Subcutaneous abdominal adipose tissue (tissue), 5 donors: ENCODE data around the gene ABLIM2.

Experiments
- H3K27ac ChIP-seq: one replicate; pipeline ENCODE4 v1.7.0; 2013; ENCODE audit warnings: low read depth, mild to moderate bottlenecking, inconsistent platforms, low read length, moderate library complexity
- H3K27me3 ChIP-seq, 5 donors: one replicate each; pipeline ENCODE4 v1.7.0; 2013; ENCODE audit warnings: low read length in 5 of 5, inconsistent platforms in 1 of 5; ENCODE audit not compliant: control insufficient read depth in 5 of 5, insufficient read depth in 4 of 5
- H3K36me3 ChIP-seq, 5 donors: one replicate each; pipeline ENCODE4 v1.7.0; 2013; ENCODE audit warnings: low read length in 5 of 5; ENCODE audit not compliant: control insufficient read depth in 5 of 5, insufficient read depth in 5 of 5
- H3K4me1 ChIP-seq, 5 donors: one replicate each; pipeline ENCODE4 v1.7.0; 2013; ENCODE audit warnings: low read length in 5 of 5, mild to moderate bottlenecking in 3 of 5, moderate library complexity in 1 of 5; ENCODE audit not compliant: control insufficient read depth in 5 of 5, insufficient read depth in 5 of 5
- H3K4me3 ChIP-seq, 5 donors: one replicate each; pipeline ENCODE4 v1.7.0; 2013; ENCODE audit warnings: low read length in 5 of 5, low read depth in 1 of 5
- H3K9ac ChIP-seq, 5 donors: one replicate each; pipeline ENCODE4 v1.7.0; 2013; ENCODE audit warnings: low read length in 5 of 5, mild to moderate bottlenecking in 4 of 5, moderate library complexity in 3 of 5
- H3K9me3 ChIP-seq, 5 donors: one replicate each; pipeline ENCODE4 v1.7.0; 2013; ENCODE audit warnings: low read length in 5 of 5; ENCODE audit not compliant: control insufficient read depth in 5 of 5
- donor health status: healthy.
- donor health status: healthy.
- donor health status: healthy.
- donor health status: healthy.
- donor health status: healthy.

The ABLIM2 gene

GRCh38 chr4:8044244-8044643 lies 114.4 kb downstream of the ABLIM2 start:
- Histone ChIP-seq H3K4me3 (no peak overlapping the region), H3K36me3 (peaks cover 0 to 2% (median 0%) of the 10 kb centered on the region in 5 donors), H3K27ac (no peak overlapping the region), H3K4me1 (peaks cover 0 to 10% (median 0%) of the 10 kb centered on the region in 5 donors), H3K9ac (no peak overlapping the region), H3K9me3 (no peaks in the 10 kb centered on the region), H3K27me3 (no peaks in the 10 kb centered on the region)

- Histone ChIP-seq H3K27ac (no peak overlapping the region), H3K4me1 (peaks cover 0 to 16% (median 0%) of the 10 kb centered on the region in 5 donors), H3K9ac (no peak overlapping the region), H3K36me3 (peaks cover 0 to 2% (median 0%) of the 10 kb centered on the region in 5 donors), H3K27me3 (peaks cover 0 to 3% (median 0%) of the 10 kb centered on the region in 5 donors), H3K9me3 (no peaks in the 10 kb centered on the region), H3K4me3 (no peak overlapping the region)
Observed at GRCh38 chr4:8043596-8043995, 115.0 kb downstream of the ABLIM2 start.

- Histone ChIP-seq H3K4me3 (no peak overlapping the region), H3K9ac (no peak overlapping the region), H3K27ac (no peak overlapping the region), H3K4me1 (peaks cover 0 to 19% (median 0%) of the 10 kb centered on the region in 5 donors), H3K36me3 (peaks cover 0 to 2% (median 0%) of the 10 kb centered on the region in 5 donors), H3K9me3 (no peaks in the 10 kb centered on the region), H3K27me3 (peaks cover 0 to 3% (median 0%) of the 10 kb centered on the region in 5 donors)
Observed at GRCh38 chr4:8041868-8042267, 116.7 kb downstream of the ABLIM2 start.

GRCh38 chr4:8041172-8041571 lies 117.4 kb downstream of the ABLIM2 start:
- no peak overlapping the region for H3K9ac ChIP-seq
- peaks cover 0 to 3% (median 0%) of the 10 kb centered on the region in 5 donors for H3K27me3 ChIP-seq
- peaks cover 0 to 19% (median 0%) of the 10 kb centered on the region in 5 donors for H3K4me1 ChIP-seq
- H3K9me3 ChIP-seq, result no peaks in the 10 kb centered on the region
- H3K36me3 ChIP-seq, result peaks cover 0 to 2% (median 0%) of the 10 kb centered on the region in 5 donors
- H3K27ac ChIP-seq, result no peak overlapping the region
- H3K4me3 ChIP-seq, result no peak overlapping the region

- peaks cover 0 to 3% (median 0%) of the 10 kb centered on the region in 5 donors for H3K27me3 ChIP-seq
- no peaks in the 10 kb centered on the region for H3K9me3 ChIP-seq
- no peak overlapping the region for H3K4me3 ChIP-seq
- H3K27ac ChIP-seq, result no peak overlapping the region
- peaks cover 0 to 23% (median 0%) of the 10 kb centered on the region in 5 donors for H3K4me1 ChIP-seq
- no peak overlapping the region for H3K9ac ChIP-seq
- H3K36me3 ChIP-seq, result peaks cover 0 to 2% (median 0%) of the 10 kb centered on the region in 5 donors
Observed at GRCh38 chr4:8040607-8041006, 118.0 kb downstream of the ABLIM2 start.

- H3K9ac ChIP-seq, result no peak overlapping the region
- H3K27me3 ChIP-seq, result peaks cover 0 to 3% (median 0%) of the 10 kb centered on the region in 5 donors
- H3K27ac ChIP-seq, result no peak overlapping the region
- peaks cover 0 to 2% (median 0%) of the 10 kb centered on the region in 5 donors for H3K36me3 ChIP-seq
- H3K4me1 ChIP-seq, result peaks cover 0 to 29% (median 0%) of the 10 kb centered on the region in 5 donors
- no peak overlapping the region for H3K4me3 ChIP-seq
- no peaks in the 10 kb centered on the region for H3K9me3 ChIP-seq
Observed at GRCh38 chr4:8039853-8040252, 118.8 kb downstream of the ABLIM2 start.

- Histone ChIP-seq H3K4me3 (peak overlapping the region in 1 of 5 donors; percentile 22), H3K9ac (no peak overlapping the region), H3K9me3 (no peaks in the 10 kb centered on the region), H3K27me3 (peaks cover 0 to 3% (median 0%) of the 10 kb centered on the region in 5 donors), H3K4me1 (peaks cover 0 to 29% (median 0%) of the 10 kb centered on the region in 5 donors), H3K36me3 (no peaks in the 10 kb centered on the region), H3K27ac (no peak overlapping the region)
Observed at GRCh38 chr4:8039290-8039689, 119.3 kb downstream of the ABLIM2 start.

GRCh38 chr4:8038719-8039251 lies 119.8 kb downstream of the ABLIM2 start:
- no peaks in the 10 kb centered on the region for H3K9me3 ChIP-seq
- no peak overlapping the region for H3K27ac ChIP-seq
- no peaks in the 10 kb centered on the region for H3K36me3 ChIP-seq
- no peak overlapping the region for H3K9ac ChIP-seq
- no peak overlapping the region for H3K4me3 ChIP-seq
- H3K27me3 ChIP-seq, result peaks cover 0 to 3% (median 0%) of the 10 kb centered on the region in 5 donors
- peaks cover 0 to 32% (median 0%) of the 10 kb centered on the region in 5 donors for H3K4me1 ChIP-seq

GRCh38 chr4:8038083-8038482 lies 120.5 kb downstream of the ABLIM2 start:
- no peaks in the 10 kb centered on the region for H3K9me3 ChIP-seq
- H3K4me3 ChIP-seq, result no peak overlapping the region
- no peak overlapping the region for H3K9ac ChIP-seq
- no peak overlapping the region for H3K27ac ChIP-seq
- H3K27me3 ChIP-seq, result peaks cover 0 to 3% (median 0%) of the 10 kb centered on the region in 5 donors
- no peaks in the 10 kb centered on the region for H3K36me3 ChIP-seq
- peaks cover 0 to 32% (median 0%) of the 10 kb centered on the region in 5 donors for H3K4me1 ChIP-seq

- peaks cover 0 to 32% (median 0%) of the 10 kb centered on the region in 5 donors for H3K4me1 ChIP-seq
- H3K9ac ChIP-seq, result no peak overlapping the region
- H3K36me3 ChIP-seq, result no peaks in the 10 kb centered on the region
- peaks cover 0 to 3% (median 0%) of the 10 kb centered on the region in 5 donors for H3K27me3 ChIP-seq
- H3K9me3 ChIP-seq, result no peaks in the 10 kb centered on the region
- H3K4me3 ChIP-seq, result no peak overlapping the region
- no peak overlapping the region for H3K27ac ChIP-seq
Observed at GRCh38 chr4:8037150-8037769, 121.4 kb downstream of the ABLIM2 start.
